ENCODE measurements around the gene HOXC13. TPM values are rescaled to one million over a fixed set of nuclear protein-coding genes. Genes with fewer than 3 reads are reported as not detected.
A peak's percentile ranks its signal among the peaks of the same experiment; 100 is the strongest.

Gene HOXC13
- total and polyA plus RNA-seq, 7 experiments from 2014 or later, result not detected

GRCh38 chr12:53976172-53976822 lies 37.7 kb downstream of the HOXC13 start:
- CTCF ChIA-PET, result no interaction called here
- Mint-ChIP-seq H3K4me3 (peak overlapping the region in 5 of 10 donors; percentile 12 to 72 (median 67)), H3K9me3 (peaks cover 0 to 35% (median 13%) of the 10 kb centered on the region in 11 donors), H3K36me3 (peaks cover 0 to 10% (median 0%) of the 10 kb centered on the region in 5 donors), H3K27me3 (peaks cover 86 to 94% (median 90%) of the 10 kb centered on the region in 5 donors), H3K27ac (peak overlapping the region in 1 of 9 donors; percentile 38), H3K4me1 (peaks cover 0 to 35% (median 24%) of the 10 kb centered on the region in 7 donors)
- Histone ChIP-seq H3K27ac (ENCODE audit: low read depth, low read length) (no peak overlapping the region), H3K36me3 (ENCODE audit: control insufficient read depth in 2 of 3, insufficient read depth in 3 of 3, low read length in 3 of 3) (no peaks in the 10 kb centered on the region), H3K9me3 (ENCODE audit: control insufficient read depth in 2 of 3, low read length in 3 of 3) (no peaks in the 10 kb centered on the region), H3K4me1 (ENCODE audit: control insufficient read depth in 2 of 2, insufficient read depth in 2 of 2, low read length in 2 of 2) (peaks cover 10 to 22% of the 10 kb centered on the region in 2 donors), H3K4me3 (ENCODE audit: low read length) (no peak overlapping the region), H3K27me3 (ENCODE audit: control insufficient read depth in 2 of 2, insufficient read depth in 2 of 2, low read length in 2 of 2) (peaks cover 46 to 90% of the 10 kb centered on the region in 2 donors)
- intact Hi-C loops (cut with micrococcal nuclease), result no loop called here
- ATAC-seq, result no peak
- POLR2A ChIA-PET, result interaction anchor here (1.3 to 2.6 kb wide), 2 partner anchors 10 to 11 kb away, joined by 4 to 6 read pairs; no protein-coding TSS in a partner anchor
- DNase-seq, result no peak

DNA sequence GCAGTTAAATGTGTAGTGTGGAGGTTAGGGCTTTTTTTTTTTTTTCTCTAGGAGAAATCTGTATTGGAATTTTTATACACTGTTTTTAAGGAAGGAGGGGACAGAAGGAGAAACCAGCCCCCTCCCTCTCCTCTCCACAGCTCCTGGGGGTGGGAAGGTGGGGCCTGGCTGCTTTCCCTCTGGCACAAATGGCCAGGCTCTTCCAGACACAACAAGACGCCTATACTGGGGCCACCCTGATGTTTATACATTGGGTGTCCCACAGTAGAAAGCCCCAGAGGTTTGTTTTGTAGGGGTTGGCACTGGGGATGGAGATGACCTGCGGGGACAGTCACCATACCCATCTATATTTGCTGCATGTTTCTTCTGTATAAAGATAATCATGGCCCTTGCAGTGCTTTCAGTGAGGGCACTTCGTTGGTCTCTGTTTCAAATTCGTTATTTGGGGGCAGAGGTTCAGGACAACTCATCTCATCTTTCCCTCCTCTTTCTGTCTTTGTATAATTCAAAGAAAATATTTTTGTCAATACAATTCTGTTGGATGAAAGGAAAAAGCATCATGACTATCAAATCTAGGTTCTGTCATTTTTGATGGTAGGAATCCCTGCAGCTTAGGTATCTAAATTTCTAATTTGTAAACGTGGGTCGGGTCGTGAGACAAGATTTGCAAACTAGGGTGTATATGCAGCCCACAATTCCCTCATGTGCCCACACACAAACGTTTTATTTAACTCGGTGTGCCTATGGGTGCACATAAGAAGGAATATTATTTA lies 38.4 kb downstream of the HOXC13 start:
- H3K4me3 Mint-ChIP-seq, result peak overlapping the region in 2 of 10 donors; percentile 67 to 72
- intact Hi-C loops (cut with micrococcal nuclease), result no loop called here

DNA sequence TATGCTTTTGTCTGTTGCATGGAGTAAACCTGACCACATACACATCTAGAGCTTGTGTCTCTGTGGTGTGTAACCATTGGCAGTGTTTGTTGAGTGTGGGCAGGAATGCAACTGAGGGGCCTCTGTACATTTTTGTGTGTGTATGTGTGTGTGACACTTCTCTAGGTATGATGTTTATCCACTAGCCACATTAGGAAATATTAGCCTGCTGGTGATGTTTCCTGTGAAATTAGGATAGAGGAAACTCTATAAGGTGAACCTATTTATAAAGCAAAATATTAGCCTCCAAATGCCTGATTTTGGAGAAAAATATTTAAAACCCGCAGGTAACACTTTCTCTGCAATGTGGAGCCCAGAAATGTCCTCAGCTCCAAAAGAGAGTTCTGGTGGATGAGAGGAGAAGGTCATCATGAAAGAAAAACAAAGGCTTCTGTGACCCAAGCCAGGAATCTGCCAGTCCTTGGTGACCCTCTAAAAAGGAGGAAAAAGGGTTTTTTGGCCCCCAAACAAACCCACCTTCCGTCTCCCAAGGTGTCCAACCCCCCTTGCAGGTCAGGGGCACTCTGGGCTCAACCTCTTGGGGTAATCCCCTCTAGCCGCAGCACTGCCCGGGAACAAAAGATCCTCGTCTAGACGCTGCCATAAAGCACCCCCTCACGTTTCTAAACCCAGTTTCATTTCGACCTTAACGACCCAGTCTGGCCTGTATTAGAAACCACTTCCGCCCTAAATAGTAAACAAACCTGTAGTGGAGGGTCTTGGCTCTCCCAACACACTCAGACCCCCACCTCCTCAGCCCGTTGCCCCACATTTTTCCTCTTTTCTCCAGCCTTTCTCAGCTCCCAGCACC lies 39.2 kb downstream of the HOXC13 start:
- Histone ChIP-seq H3K4me1 (ENCODE audit: control insufficient read depth in 2 of 2, insufficient read depth in 2 of 2, low read length in 2 of 2) (peaks cover 10 to 22% of the 10 kb centered on the region in 2 donors), H3K36me3 (ENCODE audit: control insufficient read depth in 2 of 3, insufficient read depth in 3 of 3, low read length in 3 of 3) (no peaks in the 10 kb centered on the region), H3K27ac (ENCODE audit: low read depth, low read length) (no peak overlapping the region), H3K9me3 (ENCODE audit: control insufficient read depth in 2 of 3, low read length in 3 of 3) (no peaks in the 10 kb centered on the region), H3K4me3 (ENCODE audit: low read length) (no peak overlapping the region), H3K27me3 (ENCODE audit: control insufficient read depth in 2 of 2, insufficient read depth in 2 of 2, low read length in 2 of 2) (peaks cover 36 to 89% of the 10 kb centered on the region in 2 donors)
- Mint-ChIP-seq H3K9me3 (peaks cover 0 to 34% (median 9%) of the 10 kb centered on the region in 11 donors), H3K27me3 (peaks cover 86 to 94% (median 88%) of the 10 kb centered on the region in 5 donors), H3K4me1 (peaks cover 0 to 33% (median 22%) of the 10 kb centered on the region in 7 donors), H3K4me3 (no peak overlapping the region), H3K27ac (no peak overlapping the region), H3K36me3 (peaks cover 0 to 7% (median 0%) of the 10 kb centered on the region in 5 donors)
- intact Hi-C loops (cut with micrococcal nuclease), result no loop called here
- ATAC-seq (no peak), DNase-seq (no peak)
- CTCF ChIA-PET, result no interaction called here
- POLR2A ChIA-PET, result interaction anchor here (2.6 kb wide), 1 partner anchor 9 kb away, joined by 6 read pairs; no protein-coding TSS in a partner anchor

More for the DNA sequence above, 38.4 kb downstream of the HOXC13 start:
- H3K36me3 Mint-ChIP-seq, result peaks cover 0 to 10% (median 0%) of the 10 kb centered on the region in 5 donors
- H3K9me3 Mint-ChIP-seq, result peaks cover 0 to 35% (median 13%) of the 10 kb centered on the region in 11 donors
- no peaks in the 10 kb centered on the region for H3K36me3 ChIP-seq (ENCODE audit: control insufficient read depth in 2 of 3, insufficient read depth in 3 of 3, low read length in 3 of 3)
- POLR2A ChIA-PET, result interaction anchor here (0.6 to 2.6 kb wide), 3 partner anchors 9 to 32 kb away, joined by 3 to 6 read pairs (median 4); partner anchors contain the start of gene HOXC8
- no peak overlapping the region for H3K27ac ChIP-seq (ENCODE audit: low read depth, low read length)
- DNase-seq, result no peak
- H3K4me3 ChIP-seq (ENCODE audit: low read length), result no peak overlapping the region
- CTCF ChIA-PET, result no interaction called here
- H3K27me3 ChIP-seq (ENCODE audit: control insufficient read depth in 2 of 2, insufficient read depth in 2 of 2, low read length in 2 of 2), result peaks cover 38 to 90% of the 10 kb centered on the region in 2 donors
- no peak for ATAC-seq
- peaks cover 10 to 22% of the 10 kb centered on the region in 2 donors for H3K4me1 ChIP-seq (ENCODE audit: control insufficient read depth in 2 of 2, insufficient read depth in 2 of 2, low read length in 2 of 2)
- H3K27me3 Mint-ChIP-seq, result peaks cover 86 to 94% (median 90%) of the 10 kb centered on the region in 5 donors
- H3K27ac Mint-ChIP-seq, result peak overlapping the region in 2 of 9 donors; percentile 25 to 38
- no peaks in the 10 kb centered on the region for H3K9me3 ChIP-seq (ENCODE audit: control insufficient read depth in 2 of 3, low read length in 3 of 3)
- peaks cover 0 to 35% (median 24%) of the 10 kb centered on the region in 7 donors for H3K4me1 Mint-ChIP-seq

DNA sequence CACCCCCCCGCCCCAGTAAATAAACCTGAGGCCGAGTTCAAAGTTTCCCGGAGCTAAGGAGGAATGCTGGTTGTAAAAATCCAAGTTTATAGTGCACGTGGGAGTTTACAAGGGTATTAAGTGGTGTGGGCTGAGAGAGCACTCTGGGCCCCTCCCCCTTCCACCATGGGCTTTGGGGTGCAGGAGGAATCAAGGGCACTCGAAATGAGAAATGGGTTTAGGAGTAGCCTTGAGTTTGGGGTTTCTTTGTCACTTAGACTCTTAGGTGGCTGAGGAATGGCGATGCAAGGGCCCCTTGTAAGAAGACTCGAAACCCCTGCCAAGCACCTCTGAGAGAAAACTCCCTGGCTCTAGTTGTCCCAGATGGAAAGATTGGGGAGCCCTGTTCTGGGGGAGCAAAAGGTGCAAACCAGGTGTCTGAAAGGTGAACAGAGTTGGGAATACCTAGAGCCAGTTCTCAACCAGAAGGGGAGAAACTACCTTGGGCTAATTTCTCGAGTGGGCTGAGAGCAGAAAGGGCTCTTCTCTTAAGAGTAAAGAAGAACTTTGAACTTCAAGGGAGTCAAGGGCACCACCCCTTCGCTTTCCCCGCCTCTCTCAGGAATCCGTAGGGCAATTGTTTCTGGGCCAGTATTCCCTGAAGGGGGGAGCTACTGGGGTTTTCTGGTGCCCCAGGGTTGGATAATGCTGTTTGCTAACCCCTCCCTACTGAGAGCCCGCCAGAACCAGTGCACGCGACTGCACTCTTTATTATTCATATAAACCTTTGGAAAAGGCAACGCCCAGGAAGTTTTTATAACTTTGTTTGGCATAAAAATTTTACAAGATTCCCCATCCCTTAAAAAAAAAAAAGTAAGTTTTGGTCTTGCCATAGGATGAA lies 40.1 kb downstream of the HOXC13 start:
- no peak overlapping the region for H3K4me3 Mint-ChIP-seq
- ATAC-seq, result no peak
- peak overlapping the region in 1 of 9 donors; percentile 21 for H3K27ac Mint-ChIP-seq
- intact Hi-C loops (cut with micrococcal nuclease), result loop anchor here in 1 of 2 donors (1.0 kb wide), 1 partner anchor 16 kb away; no protein-coding TSS in a partner anchor
- no peaks in the 10 kb centered on the region for H3K9me3 ChIP-seq (ENCODE audit: control insufficient read depth in 2 of 3, low read length in 3 of 3)
- peaks cover 37 to 89% of the 10 kb centered on the region in 2 donors for H3K27me3 ChIP-seq (ENCODE audit: control insufficient read depth in 2 of 2, insufficient read depth in 2 of 2, low read length in 2 of 2)
- no peak for DNase-seq
- peaks cover 10 to 21% of the 10 kb centered on the region in 2 donors for H3K4me1 ChIP-seq (ENCODE audit: control insufficient read depth in 2 of 2, insufficient read depth in 2 of 2, low read length in 2 of 2)
- no peak overlapping the region for H3K27ac ChIP-seq (ENCODE audit: low read depth, low read length)
- H3K36me3 ChIP-seq (ENCODE audit: control insufficient read depth in 2 of 3, insufficient read depth in 3 of 3, low read length in 3 of 3), result no peaks in the 10 kb centered on the region
- H3K36me3 Mint-ChIP-seq, result peaks cover 0 to 2% (median 0%) of the 10 kb centered on the region in 5 donors
- H3K27me3 Mint-ChIP-seq, result peaks cover 88 to 96% (median 90%) of the 10 kb centered on the region in 5 donors
- peaks cover 0 to 36% (median 3%) of the 10 kb centered on the region in 11 donors for H3K9me3 Mint-ChIP-seq
- CTCF ChIA-PET, result no interaction called here
- POLR2A ChIA-PET, result no interaction called here
- H3K4me1 Mint-ChIP-seq, result peaks cover 0 to 29% (median 16%) of the 10 kb centered on the region in 7 donors
- no peak overlapping the region for H3K4me3 ChIP-seq (ENCODE audit: low read length)

GRCh38 chr12:53980104-53980801 lies 41.6 kb downstream of the HOXC13 start:
- intact Hi-C loops (cut with micrococcal nuclease), result loop anchor here in 1 of 2 donors (5.0 kb wide), 1 partner anchor 43 kb away; the partner anchor contains the start of gene HOXC13
- ChIA-PET CTCF (no interaction called here), POLR2A (no interaction called here)

More at GRCh38 chr12:53980104-53980801, 41.6 kb downstream of the HOXC13 start:
- ATAC-seq (no peak), DNase-seq (no peak)
- no peak overlapping the region for H3K27ac ChIP-seq (ENCODE audit: low read depth, low read length)
- Mint-ChIP-seq H3K36me3 (peaks cover 0 to 2% (median 0%) of the 10 kb centered on the region in 5 donors), H3K4me3 (no peak overlapping the region), H3K27ac (peak overlapping the region in 4 of 9 donors; percentile 31 to 59 (median 58)), H3K4me1 (peaks cover under 1 to 29% (median 15%) of the 10 kb centered on the region in 7 donors), H3K27me3 (peaks cover 92 to 98% (median 93%) of the 10 kb centered on the region in 5 donors), H3K9me3 (peaks cover 0 to 39% (median 2%) of the 10 kb centered on the region in 11 donors)
- peaks cover 41 to 88% of the 10 kb centered on the region in 2 donors for H3K27me3 ChIP-seq (ENCODE audit: control insufficient read depth in 2 of 2, insufficient read depth in 2 of 2, low read length in 2 of 2)
- H3K4me3 ChIP-seq (ENCODE audit: low read length), result no peak overlapping the region
- H3K36me3 ChIP-seq (ENCODE audit: control insufficient read depth in 2 of 3, insufficient read depth in 3 of 3, low read length in 3 of 3), result no peaks in the 10 kb centered on the region
- no peaks in the 10 kb centered on the region for H3K9me3 ChIP-seq (ENCODE audit: control insufficient read depth in 2 of 3, low read length in 3 of 3)
- H3K4me1 ChIP-seq (ENCODE audit: control insufficient read depth in 2 of 2, insufficient read depth in 2 of 2, low read length in 2 of 2), result peaks cover under 1 to 12% of the 10 kb centered on the region in 2 donors

Data from naive thymus-derived CD4-positive, alpha-beta T cell (primary cell).